Cardiac septum (tissue), 1 donor: ENCODE data around the gene BANF2. TPM values are rescaled to one million over a fixed set of nuclear protein-coding genes. Genes with fewer than 3 reads are reported as not detected.
"Not testable (repeated sequence)": the region's sequence is repeated elsewhere in the genome, so short reads cannot be mapped to it uniquely, and the experiment has no call there.

Experiments
- DNase-seq: peaks from one replicate; pipeline ENCODE4 v3.0.0-alpha.2; 2020; ENCODE audit warnings: low spot score
- intact Hi-C: fragments of 100-400 bp; cut with DNase I; formaldehyde crosslinking; loops from one replicate; pipeline ENCODE4 v1.14.0; 2022
- total RNA-seq: library from RNA; stranded (reverse); fragmentation: NEBNext Ultra II Directional; extraction: Animal tissue kit (Norgen Biotek cat#: 25700); gene quantifications from one replicate; pipeline ENCODE4 v1.2.1, GENCODE V29; 2021
- donor health status: DM: no; HTN: no; CAD: no.

BANF2 gene
- total RNA-seq, 1 donor from 2014 or later, result not detected

DNA sequence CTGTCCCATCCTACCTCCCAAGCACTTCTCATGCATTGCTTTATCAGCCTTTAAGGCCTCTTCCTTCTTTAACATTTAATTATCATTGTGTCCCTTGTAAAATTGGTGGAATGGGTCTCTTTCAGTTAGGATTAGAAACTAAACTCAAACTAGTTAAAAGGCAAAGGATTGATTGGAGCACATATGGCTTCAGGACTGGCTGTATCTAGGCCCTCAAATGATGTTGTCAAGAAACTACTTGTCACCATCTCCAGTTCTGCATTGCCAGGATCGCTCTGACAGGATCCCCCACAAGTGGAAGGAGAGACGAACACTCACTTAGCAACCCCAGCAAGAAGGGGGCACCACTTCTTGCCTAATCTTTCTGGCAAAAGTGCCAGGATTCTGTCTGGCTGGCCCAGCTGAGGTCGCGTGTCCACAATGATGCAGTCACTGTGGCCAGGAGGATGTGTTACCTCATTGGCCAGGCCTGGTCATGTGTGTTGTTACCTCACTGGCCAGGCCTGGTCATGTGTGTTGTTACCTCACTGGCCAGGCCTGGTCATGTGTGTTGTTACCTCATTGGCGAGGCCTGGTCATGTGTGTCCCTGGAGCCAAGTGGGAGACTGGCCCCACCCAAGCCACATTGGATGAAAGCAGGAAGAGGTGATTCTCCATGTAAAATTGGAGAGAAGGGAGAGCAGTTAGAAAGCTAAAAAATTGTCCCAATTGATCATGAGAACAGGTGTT, 5.0 kb downstream of the BANF2 start:
- intact Hi-C loops, result no loop called here

GRCh38 chr20:17705916-17706315, 6.2 kb downstream of the BANF2 start:
- DNase-seq, result no peak
- intact Hi-C loops, result no loop called here

More for the DNA sequence above, 5.0 kb downstream of the BANF2 start:
- DNase-seq, result no peak

- DNase-seq, result no peak
- intact Hi-C loops, result no loop called here
Observed at GRCh38 chr20:17706632-17707031, 6.9 kb downstream of the BANF2 start.

- DNase-seq, intact Hi-C loops: not testable (repeated sequence)
Observed at GRCh38 chr20:17707951-17708350, 8.2 kb downstream of the BANF2 start.

GRCh38 chr20:17708675-17709360, 9.1 kb downstream of the BANF2 start:
- intact Hi-C loops, result no loop called here
- no peak for DNase-seq

- intact Hi-C loops, result no loop called here
- DNase-seq, result no peak
Observed at GRCh38 chr20:17709361-17710293, 9.9 kb downstream of the BANF2 start.

DNA sequence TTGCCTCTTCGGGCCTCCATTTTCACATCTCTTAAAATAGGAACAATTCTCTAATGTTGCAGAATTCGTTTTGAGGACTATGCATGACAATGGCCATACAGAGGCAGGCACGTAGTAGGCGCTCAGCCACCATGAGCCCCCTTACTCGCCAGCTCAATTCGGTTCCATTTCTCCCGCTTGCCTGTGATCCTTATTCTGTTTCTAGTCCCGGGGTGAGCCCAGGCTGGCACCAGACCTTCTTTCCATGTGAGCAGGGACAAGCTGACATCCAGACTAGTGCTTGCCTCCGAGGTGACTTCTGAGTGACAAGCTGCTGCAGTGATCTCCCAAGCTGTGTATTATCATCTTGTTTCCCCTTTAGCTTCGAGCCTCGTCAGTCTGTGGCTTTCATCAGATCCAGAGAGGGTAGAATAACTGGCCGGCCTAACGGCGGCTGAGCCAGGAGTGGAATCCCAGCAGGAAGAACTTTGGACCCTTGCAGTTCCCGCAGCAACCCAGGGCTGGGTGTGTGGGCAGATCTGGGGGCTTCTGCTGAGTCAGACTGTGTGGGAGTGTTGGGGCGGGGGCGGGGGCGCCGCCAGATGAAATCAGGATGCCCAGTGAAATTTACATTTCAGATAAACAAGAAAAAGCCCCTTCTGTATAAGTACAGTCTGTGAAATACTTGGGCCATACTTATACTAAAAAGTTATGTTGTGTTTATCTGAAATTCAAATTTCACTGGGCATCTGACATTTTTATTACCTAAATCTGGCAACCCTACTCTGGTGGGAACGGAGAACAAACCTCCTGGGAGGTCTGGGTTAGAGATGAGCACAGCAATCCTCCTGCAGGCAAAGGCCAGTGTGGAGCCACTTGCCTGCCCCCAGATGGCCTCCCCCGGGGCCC, 10.9 kb downstream of the BANF2 start:
- DNase-seq, result no peak
- intact Hi-C loops, result no loop called here

DNA sequence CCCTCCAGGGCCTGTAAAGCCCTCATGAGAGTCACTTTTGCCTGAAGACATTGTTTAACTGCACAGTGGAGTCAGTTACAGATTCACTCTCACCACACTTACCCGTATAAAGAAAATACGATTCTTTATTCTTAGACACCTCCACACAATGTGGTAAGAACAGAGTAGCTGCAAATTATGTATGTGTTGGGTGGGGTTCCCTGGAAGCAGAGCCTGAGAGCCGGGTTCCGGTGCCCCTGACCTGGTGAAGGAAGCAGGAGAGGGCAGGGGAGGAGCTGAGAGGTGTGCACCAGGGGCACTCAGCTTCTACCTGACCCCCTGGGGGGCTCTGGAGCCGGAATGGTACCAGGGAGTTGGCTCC, 11.5 kb downstream of the BANF2 start:
- intact Hi-C loops, result no loop called here
- DNase-seq, result no peak

DNA sequence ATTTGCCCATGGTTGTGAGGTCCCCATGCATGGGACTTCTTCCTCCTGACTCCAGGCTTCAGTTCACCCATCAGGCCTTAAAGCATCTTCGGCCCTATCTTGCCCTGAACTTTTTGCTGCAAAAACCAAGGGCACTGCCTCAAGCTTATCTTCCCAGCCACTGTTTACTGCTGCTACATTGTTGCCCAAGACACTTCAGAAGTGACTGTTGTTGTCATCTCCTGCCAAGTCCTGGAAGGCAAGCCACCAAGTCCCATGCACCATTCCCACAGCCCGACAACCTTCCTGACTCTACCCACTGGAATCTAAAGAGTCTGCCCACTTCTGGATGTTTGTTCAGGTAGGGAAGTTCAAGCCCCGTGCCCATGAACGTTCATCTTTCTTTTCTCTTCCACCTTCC, 12.4 kb downstream of the BANF2 start:
- intact Hi-C loops, result no loop called here
- no peak for DNase-seq

DNA sequence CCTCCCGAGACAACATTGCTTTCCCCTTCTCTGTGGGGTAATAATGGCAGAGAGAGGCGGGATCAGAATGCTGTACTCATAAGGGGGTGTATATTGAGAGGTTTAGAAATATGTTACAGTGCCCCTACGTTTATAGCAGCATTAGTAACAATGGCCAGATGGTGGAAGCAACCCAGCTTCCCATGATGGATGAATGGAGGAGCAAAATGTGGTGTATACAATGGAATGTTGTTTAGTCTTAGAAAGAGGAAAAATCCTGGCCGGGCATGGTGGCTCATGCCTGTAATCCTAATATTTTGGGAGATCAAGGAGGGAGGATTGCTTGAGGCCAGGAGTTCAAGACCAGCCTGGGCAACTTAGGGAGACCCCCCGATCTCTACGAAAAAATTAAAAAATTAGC, 12.9 kb downstream of the BANF2 start:
- intact Hi-C loops, result no loop called here
- no peak for DNase-seq

DNA sequence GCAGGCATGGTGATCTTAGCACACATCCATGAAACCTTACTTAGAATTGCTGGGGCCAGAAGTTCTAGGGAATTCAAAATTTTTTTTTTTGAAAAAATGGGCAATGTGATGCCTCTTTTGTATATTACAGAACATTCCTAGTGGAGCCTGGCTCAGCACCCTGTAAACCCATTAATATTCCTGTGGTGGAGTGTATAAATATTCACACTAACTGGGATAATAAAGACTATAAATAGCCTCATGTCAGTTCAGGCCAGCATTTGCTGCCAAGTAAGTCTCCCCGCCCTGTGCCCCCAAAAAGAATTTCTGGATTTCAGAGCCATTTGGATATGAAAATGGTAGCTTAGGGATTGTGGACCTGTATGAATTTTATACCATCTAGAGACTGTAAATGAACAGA, 14.8 kb downstream of the BANF2 start:
- no peak for DNase-seq
- intact Hi-C loops, result no loop called here

DNA sequence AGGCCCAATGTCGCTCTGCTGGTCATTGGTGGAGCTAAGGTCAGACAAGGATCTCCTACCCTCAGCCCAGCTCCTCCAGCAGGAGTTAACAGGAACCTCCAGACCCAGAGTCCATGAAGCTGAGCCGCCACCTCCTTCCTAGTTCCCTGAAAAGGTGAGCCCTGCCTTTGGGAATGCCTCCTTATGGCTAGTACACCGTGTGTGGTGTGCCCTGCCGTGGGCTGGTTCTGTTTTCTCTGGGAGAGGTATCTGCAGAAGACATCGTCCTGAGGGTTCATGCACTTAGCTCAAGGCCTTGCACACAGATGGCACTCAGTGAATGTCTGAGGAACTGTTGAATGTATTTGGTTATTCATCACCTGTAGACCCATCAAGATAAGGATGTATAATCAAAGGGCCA, 15.3 kb downstream of the BANF2 start:
- intact Hi-C loops, result no loop called here

GRCh38 chr20:17716331-17716730, 16.6 kb downstream of the BANF2 start:
- intact Hi-C loops, result no loop called here
- DNase-seq, result no peak

More for the DNA sequence above, 15.3 kb downstream of the BANF2 start:
- DNase-seq, result no peak

DNA sequence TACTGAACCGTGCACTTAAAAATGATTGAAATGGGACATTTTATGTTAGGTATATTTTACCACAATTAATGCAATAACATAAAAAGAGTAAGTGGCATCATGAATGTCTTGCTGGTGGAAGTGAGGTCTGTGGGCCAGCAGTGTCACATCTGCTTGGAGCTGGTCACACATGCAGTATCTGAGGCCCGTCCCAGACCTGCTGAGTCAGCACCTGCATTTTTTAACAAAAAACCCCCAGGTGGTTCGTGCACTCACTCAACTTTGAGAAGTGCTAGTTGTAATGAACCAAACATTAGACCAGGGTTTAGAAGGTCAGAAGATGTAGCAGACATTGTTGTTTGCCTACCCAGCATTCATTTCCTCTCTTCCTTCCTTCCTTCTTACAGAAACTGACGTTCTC, 21.0 kb downstream of the BANF2 start:
- DNase-seq, result no peak
- intact Hi-C loops, result no loop called here

DNA sequence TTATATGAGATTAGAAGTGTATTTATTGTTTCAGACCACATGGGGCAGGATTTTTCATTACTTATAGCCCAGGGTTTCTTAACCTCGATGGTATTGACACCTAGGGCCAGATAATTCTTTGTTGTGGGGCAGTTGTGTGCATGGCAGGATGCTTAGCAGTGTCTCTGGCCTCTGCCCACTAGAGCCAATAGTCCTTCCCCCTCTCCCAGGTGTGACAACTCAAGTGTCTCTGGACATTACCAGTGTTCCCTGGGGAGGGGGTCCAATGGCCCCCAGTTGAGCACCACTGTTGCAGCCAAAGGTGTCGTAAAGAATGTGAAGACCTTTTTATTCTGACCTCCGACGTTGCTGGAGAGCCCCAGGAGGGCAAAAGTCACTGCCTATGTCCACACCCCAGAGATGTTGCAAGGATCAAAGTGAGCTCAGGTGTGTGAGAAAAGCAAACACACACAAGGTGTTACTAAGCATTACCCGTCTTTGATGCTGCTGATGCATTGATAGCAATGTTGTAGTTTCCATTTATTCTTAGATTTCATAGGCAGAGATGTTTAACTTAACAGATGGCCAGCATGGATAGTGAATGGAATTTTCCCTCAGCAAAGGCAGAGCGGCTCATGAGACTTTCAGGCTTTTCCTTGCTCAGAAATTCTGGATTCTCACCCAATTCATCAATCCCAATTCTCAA, 22.2 kb downstream of the BANF2 start:
- no peak for DNase-seq
- intact Hi-C loops, result no loop called here

GRCh38 chr20:17722493-17723300, 22.9 kb downstream of the BANF2 start:
- no peak for DNase-seq
- intact Hi-C loops, result no loop called here

GRCh38 chr20:17723301-17723691, 23.5 kb downstream of the BANF2 start:
- DNase-seq, result no peak
- intact Hi-C loops, result no loop called here
